Suprapubic skin (tissue), 3 donors: ENCODE measurements around the gene MYLK4.

Experiments used
- CTCF ChIP-seq, 2 donors: fragments of 200-600 bp in 1 of 2; fragments of 450-650 bp in 1 of 2; sonication (generic) in 1 of 2; IDR thresholded peaks; one replicate each; pipeline ENCODE4 v1.5.1; 2016 to 2019; ENCODE audit warnings: antibody characterized with exemption in 2 of 2, mild to moderate bottlenecking in 1 of 2, moderate library complexity in 1 of 2
- POLR2A ChIP-seq, 2 donors: fragments of 450-650 bp; IDR thresholded peaks; one replicate each; pipeline ENCODE4 v1.6.1; 2017; ENCODE audit warnings: antibody characterized with exemption in 2 of 2, mild to moderate bottlenecking in 2 of 2, moderate library complexity in 2 of 2

- no peak for TF ChIP-seq CTCF (IDR thresholded peaks at IDR 0.05)
- TF ChIP-seq POLR2A (IDR thresholded peaks at IDR 0.05), result no peak
Measured at GRCh38 chr6:2798586-2799134, 47.9 kb upstream of the MYLK4 start.
